Vagina (tissue), 2 donors: ENCODE results near the gene FIBCD1. TPM values are rescaled to one million over a fixed set of nuclear protein-coding genes. Genes with fewer than 3 reads are reported as not detected.

Experiments used
- DNase-seq, 2 donors: peaks; one replicate each; pipeline ENCODE4 v3.0.0-alpha.2; 2017; ENCODE audit errors: extremely low spot score in 2 of 2
- H3K27ac ChIP-seq: fragments of 200-600 bp; sonication (generic); one replicate; pipeline ENCODE4 v1.5.1; 2019
- H3K27me3 ChIP-seq: fragments of 200-600 bp; sonication (generic); one replicate; pipeline ENCODE4 v1.5.1; 2019
- H3K36me3 ChIP-seq, 2 donors: fragments of 200-600 bp; sonication (generic); one replicate each; pipeline ENCODE4 v1.5.1; 2017 to 2019
- H3K4me1 ChIP-seq: fragments of 200-600 bp; sonication (generic); one replicate; pipeline ENCODE4 v1.5.1; 2019
- H3K4me3 ChIP-seq, 2 donors: fragments of 200-600 bp; sonication (generic); 1 replicate in 1 of 2; 2 replicates in 1 of 2; pipeline ENCODE4 v1.5.1; 2016 to 2019
- H3K9me3 ChIP-seq: fragments of 200-600 bp; sonication (generic); one replicate; pipeline ENCODE4 v1.5.1; 2019
- CTCF ChIP-seq, 3 experiments: fragments of 450-650 bp in 2 of 3; fragments of 200-600 bp in 1 of 3; sonication (generic) in 1 of 3; IDR thresholded peaks; one replicate each; pipeline ENCODE4 v1.5.1; 2017 to 2019; ENCODE audit warnings: antibody characterized with exemption in 3 of 3, mild to moderate bottlenecking in 2 of 3, moderate library complexity in 2 of 3
- POLR2A ChIP-seq, 2 donors: fragments of 450-650 bp; IDR thresholded peaks; one replicate each; pipeline ENCODE4 v1.6.1; 2017; ENCODE audit warnings: antibody characterized with exemption in 2 of 2, mild to moderate bottlenecking in 2 of 2, moderate library complexity in 2 of 2
- POLR2AphosphoS5 ChIP-seq, 2 donors: sonication (generic); formaldehyde crosslinking; IDR thresholded peaks; one replicate each; pipeline ENCODE4 v1.9.0; 2017; ENCODE audit warnings: antibody characterized with exemption in 2 of 2, mild to moderate bottlenecking in 2 of 2, low read depth in 1 of 2; ENCODE audit not compliant: insufficient read depth in 1 of 2
- intact Hi-C: fragments of 100-400 bp; cut with DNase I; formaldehyde crosslinking; loops from one replicate; pipeline ENCODE4 v1.15.1; 2023
- total RNA-seq: library from RNA; depleted of rRNA; stranded (reverse); fragments of >200 nt; gene quantifications from one replicate; pipeline ENCODE4 v1.2.3, GENCODE V29; 2016

Gene FIBCD1
- total RNA-seq, 1 donor from 2014 or later: not detected

- Histone ChIP-seq H3K36me3 (no peaks in the 10 kb centered on the region), H3K4me1 (peaks cover 7% of the 10 kb centered on the region), H3K27ac (no peak overlapping the region), H3K27me3 (no peaks in the 10 kb centered on the region), H3K4me3 (no peak overlapping the region), H3K9me3 (no peaks in the 10 kb centered on the region)
- intact Hi-C loops: no loop called here
- TF ChIP-seq POLR2AphosphoS5 (IDR thresholded peaks at IDR 0.05; ENCODE audit: insufficient read depth in 1 of 2, low read depth in 1 of 2) (no peak), POLR2A (IDR thresholded peaks at IDR 0.05) (no peak), CTCF (IDR thresholded peaks at IDR 0.05) (no peak)
- no peak for DNase-seq
Observed at GRCh38 chr9:130908146-130908877, 30.7 kb downstream of the FIBCD1 start.

GRCh38 chr9:130906735-130907416 lies 32.2 kb downstream of the FIBCD1 start:
- Histone ChIP-seq H3K9me3 (no peaks in the 10 kb centered on the region), H3K27me3 (no peaks in the 10 kb centered on the region)

GRCh38 chr9:130905902-130906734 lies 32.9 kb downstream of the FIBCD1 start:
- Histone ChIP-seq H3K27ac (no peak overlapping the region), H3K4me3 (no peak overlapping the region), H3K9me3 (no peaks in the 10 kb centered on the region), H3K27me3 (no peaks in the 10 kb centered on the region), H3K36me3 (no peaks in the 10 kb centered on the region), H3K4me1 (no peaks in the 10 kb centered on the region)
- no peak for TF ChIP-seq POLR2AphosphoS5 (IDR thresholded peaks at IDR 0.05; ENCODE audit: insufficient read depth in 1 of 2, low read depth in 1 of 2)
- no peak for TF ChIP-seq POLR2A (IDR thresholded peaks at IDR 0.05)
- no peak for TF ChIP-seq CTCF (IDR thresholded peaks at IDR 0.05)
- DNase-seq: no peak
- intact Hi-C loops: no loop called here

More at GRCh38 chr9:130906735-130907416, 32.2 kb downstream of the FIBCD1 start:
- no peak for DNase-seq
- H3K4me3 ChIP-seq: no peak overlapping the region
- intact Hi-C loops: no loop called here
- no peak overlapping the region for H3K27ac ChIP-seq
- H3K36me3 ChIP-seq: no peaks in the 10 kb centered on the region
- TF ChIP-seq POLR2A (IDR thresholded peaks at IDR 0.05): no peak
- no peak for TF ChIP-seq CTCF (IDR thresholded peaks at IDR 0.05)
- no peak for TF ChIP-seq POLR2AphosphoS5 (IDR thresholded peaks at IDR 0.05; ENCODE audit: insufficient read depth in 1 of 2, low read depth in 1 of 2)
- no peaks in the 10 kb centered on the region for H3K4me1 ChIP-seq

GRCh38 chr9:130905125-130905901 lies 33.7 kb downstream of the FIBCD1 start:
- Histone ChIP-seq H3K4me1 (no peaks in the 10 kb centered on the region), H3K9me3 (no peaks in the 10 kb centered on the region), H3K27ac (no peak overlapping the region), H3K36me3 (no peaks in the 10 kb centered on the region), H3K27me3 (no peaks in the 10 kb centered on the region), H3K4me3 (no peak overlapping the region)
- TF ChIP-seq CTCF (IDR thresholded peaks at IDR 0.05) (no peak), POLR2AphosphoS5 (IDR thresholded peaks at IDR 0.05; ENCODE audit: insufficient read depth in 1 of 2, low read depth in 1 of 2) (no peak), POLR2A (IDR thresholded peaks at IDR 0.05) (no peak)
- intact Hi-C loops: no loop called here
- no peak for DNase-seq
